Measurements from ENCODE around the gene NUP62. TPM values are rescaled to one million over a fixed set of nuclear protein-coding genes. Genes with fewer than 3 reads are reported as not detected.
"Not testable (repeated sequence)": the region's sequence is repeated elsewhere in the genome, so short reads cannot be mapped to it uniquely, and the experiment has no call there.

NUP62 gene
- total and polyA plus RNA-seq, 2 of the 4 experiments (the other 2 are of a cell fraction), result 21.3 to 29.7 TPM

DNA sequence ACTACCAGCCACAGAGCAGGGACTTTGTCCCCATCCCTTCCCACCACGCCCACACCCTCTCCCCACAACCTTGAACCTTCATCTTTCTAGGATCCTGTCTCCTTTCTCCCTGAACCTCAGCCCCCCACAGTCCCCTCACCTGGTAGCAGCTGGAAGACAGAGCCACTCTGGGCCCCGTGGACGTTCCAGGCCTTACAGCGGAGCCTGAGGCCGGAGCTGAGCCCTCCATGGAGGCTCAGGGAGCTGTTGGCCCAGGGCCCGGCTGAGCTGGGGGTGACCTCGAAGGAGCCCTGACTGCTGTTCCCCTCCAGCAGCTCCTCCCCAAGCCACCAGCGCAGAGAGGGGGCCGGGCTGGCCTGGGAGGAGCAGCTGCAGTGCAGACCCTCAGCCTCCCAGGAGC lies 28.8 kb upstream of the NUP62 start:
- H2BK5ac ChIP-seq (ENCODE audit: low read depth, low read length, poor library complexity, severe bottlenecking); H2AFZ ChIP-seq (replicated peaks; ENCODE audit: low read length, poor library complexity); H4K5ac ChIP-seq (ENCODE audit: low read depth, low read length); H3K4me2 ChIP-seq (ENCODE audit: low read depth, low read length); H4K91ac ChIP-seq (ENCODE audit: insufficient read depth, low read depth, low read length); H3K4me1 ChIP-seq (ENCODE audit: control insufficient read depth, insufficient read depth, low read length); in situ Hi-C loops (cut with MboI; ENCODE audit: low sequenced_read_pairs); DNase-seq; H3K4me3 ChIP-seq (ENCODE audit: insufficient read depth, low read depth, low read length); H3K18ac ChIP-seq (ENCODE audit: low read depth, low read length); H3K79me1 ChIP-seq (ENCODE audit: low read depth in 1 of 2, low read length in 2 of 2); BruUV-seq (replicated peaks); H3K9me3 ChIP-seq (ENCODE audit: control insufficient read depth, insufficient read depth, low read length); H2AK5ac ChIP-seq (ENCODE audit: low read depth, low read length); H4K8ac ChIP-seq (ENCODE audit: low read depth in 2 of 2, low read length in 2 of 2); dilution Hi-C loops (cut with HindIII; ENCODE audit: low sequenced_read_pairs, unreplicated experiment); H2BK20ac ChIP-seq (ENCODE audit: low read depth, low read length); H3K4ac ChIP-seq (ENCODE audit: low read depth, low read length); H3K23ac ChIP-seq (ENCODE audit: low read depth, low read length); POLR2A ChIA-PET (ENCODE audit: unreplicated experiment); H3K14ac ChIP-seq (replicated peaks; ENCODE audit: low read depth, low read length); H2AK9ac ChIP-seq (replicated peaks; ENCODE audit: low read depth, low read length, poor library complexity); H3K56ac ChIP-seq (ENCODE audit: extremely low read depth, insufficient read depth, low read length); intact Hi-C loops (cut with micrococcal nuclease); H3K27me3 ChIP-seq (ENCODE audit: control insufficient read depth, insufficient read depth, low read length); H3K9ac ChIP-seq (ENCODE audit: low read depth, low read length); H2BK120ac ChIP-seq (ENCODE audit: low read depth, low read length); H3K27ac ChIP-seq (ENCODE audit: insufficient read depth, low read length); H2BK15ac ChIP-seq (ENCODE audit: low read depth, low read length); H3K36me3 ChIP-seq (ENCODE audit: control insufficient read depth, insufficient read depth, low read length); ATAC-seq (ENCODE audit: low read depth); CTCF ChIA-PET; H4K20me1 ChIP-seq (ENCODE audit: insufficient read depth, low read length); H3K9me1 ChIP-seq (ENCODE audit: insufficient read depth, low read length): not testable (repeated sequence)
- WGBS, 2 experiments (ENCODE audit: extremely low coverage in 2 of 2, insufficient read length in 1 of 2), result no CpG with 5 or more reads among the region's 9 CpGs
